Measurements from ENCODE around the gene SLC43A2. TPM values are rescaled to one million over a fixed set of nuclear protein-coding genes. Genes with fewer than 3 reads are reported as not detected.

Gene SLC43A2
- total and polyA plus RNA-seq, 2 of the 13 experiments (the other 11 are each of a cell fraction or from before 2014, with no cell fraction given): 7.3 to 20.0 TPM

DNA sequence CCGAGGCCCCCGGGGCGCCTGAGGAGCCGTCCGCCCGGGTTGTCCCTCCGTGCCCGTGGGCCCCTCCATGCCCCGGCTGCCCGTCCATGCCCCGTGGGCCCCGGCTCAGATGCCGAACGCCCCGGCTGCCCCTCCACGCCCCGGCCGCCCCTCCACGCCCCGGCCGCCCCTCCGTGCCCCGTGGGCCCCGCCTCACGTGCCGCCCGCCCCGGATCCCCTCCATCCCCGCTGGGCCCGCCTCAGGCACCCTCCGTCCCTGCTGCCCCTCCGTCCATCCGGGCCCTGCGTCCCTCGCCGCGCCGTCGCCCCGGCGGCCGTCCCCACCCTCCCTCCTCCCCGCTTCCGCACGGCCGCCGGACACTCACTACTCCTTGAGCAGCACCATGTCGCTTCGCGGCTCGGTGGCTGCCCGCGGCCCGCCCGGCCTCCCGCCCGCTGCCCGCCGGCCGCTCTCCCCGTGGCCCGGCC is 66.4 kb downstream of the SLC43A2 start (continued):
- 0 out of 2 replicates have a peak, but pooled peaks have one; percentile 60 for TF ChIP-seq AHR (CRISPR knock-in tag; IDR thresholded peaks at IDR 0.05)
- TF ChIP-seq ZFY (CRISPR knock-in tag; IDR thresholded peaks at IDR 0.05): peak; percentile 62; the same call in 1 of the 2 replicates
- TF ChIP-seq GTF2F1 (IDR thresholded peaks at IDR 0.05; ENCODE audit: low read length): no peak
- TF ChIP-seq, protein P1, sequence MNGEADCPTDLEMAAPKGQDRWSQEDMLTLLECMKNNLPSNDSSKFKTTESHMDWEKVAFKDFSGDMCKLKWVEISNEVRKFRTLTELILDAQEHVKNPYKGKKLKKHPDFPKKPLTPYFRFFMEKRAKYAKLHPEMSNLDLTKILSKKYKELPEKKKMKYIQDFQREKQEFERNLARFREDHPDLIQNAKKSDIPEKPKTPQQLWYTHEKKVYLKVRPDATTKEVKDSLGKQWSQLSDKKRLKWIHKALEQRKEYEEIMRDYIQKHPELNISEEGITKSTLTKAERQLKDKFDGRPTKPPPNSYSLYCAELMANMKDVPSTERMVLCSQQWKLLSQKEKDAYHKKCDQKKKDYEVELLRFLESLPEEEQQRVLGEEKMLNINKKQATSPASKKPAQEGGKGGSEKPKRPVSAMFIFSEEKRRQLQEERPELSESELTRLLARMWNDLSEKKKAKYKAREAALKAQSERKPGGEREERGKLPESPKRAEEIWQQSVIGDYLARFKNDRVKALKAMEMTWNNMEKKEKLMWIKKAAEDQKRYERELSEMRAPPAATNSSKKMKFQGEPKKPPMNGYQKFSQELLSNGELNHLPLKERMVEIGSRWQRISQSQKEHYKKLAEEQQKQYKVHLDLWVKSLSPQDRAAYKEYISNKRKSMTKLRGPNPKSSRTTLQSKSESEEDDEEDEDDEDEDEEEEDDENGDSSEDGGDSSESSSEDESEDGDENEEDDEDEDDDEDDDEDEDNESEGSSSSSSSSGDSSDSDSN (CRISPR knock-in tag; IDR thresholded peaks at IDR 0.05): peak; percentile 75; the same call in 1 of the 2 replicates

DNA sequence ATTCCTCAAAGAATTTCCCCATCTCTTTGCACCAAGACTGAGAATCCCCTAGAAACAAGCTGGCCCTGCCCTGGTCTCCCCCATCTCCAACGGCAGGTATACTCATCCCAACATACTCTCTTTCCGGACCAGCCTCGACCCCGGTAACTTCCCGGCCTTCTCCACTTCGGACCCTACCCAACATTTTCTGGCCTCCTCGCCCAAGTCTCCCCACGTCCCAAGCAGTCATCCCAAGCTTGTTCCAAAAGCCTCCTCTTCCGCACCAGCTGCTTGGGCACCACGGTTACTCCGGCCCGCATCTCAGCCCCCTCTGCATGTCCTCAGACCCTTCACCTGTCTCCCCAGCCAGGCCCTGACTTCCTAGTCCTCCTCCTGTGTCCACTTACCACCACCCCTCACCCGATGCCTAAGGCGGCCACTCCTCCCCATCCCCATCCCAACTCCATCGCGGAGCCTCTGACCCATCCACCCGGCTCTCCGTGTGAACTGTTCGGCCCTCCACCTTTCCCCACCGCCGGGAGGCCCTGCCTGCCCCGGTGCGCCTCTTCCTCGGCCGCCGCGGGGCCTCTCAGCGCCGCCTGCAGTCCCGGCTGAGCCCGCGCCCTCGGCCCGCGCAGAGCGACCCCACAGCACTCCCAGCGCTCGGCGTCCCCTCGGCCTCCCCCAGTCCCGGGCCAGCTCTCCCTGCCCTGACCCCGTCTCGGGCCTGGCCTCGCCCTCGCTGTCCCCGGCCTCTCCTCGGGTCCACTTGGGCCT is 67.0 kb downstream of the SLC43A2 start:
- Histone ChIP-seq H3K4me2 (ENCODE audit: low read depth, low read length) (peak overlapping the region; percentile 93), H3K4me1 (ENCODE audit: insufficient read depth, low read length) (peaks cover 47% of the 10 kb centered on the region), H3K36me3 (replicated peaks in 1 of 2; ENCODE audit: control insufficient read depth in 1 of 2, insufficient read depth in 2 of 2, low read length in 2 of 2) (peaks cover 0 to 10% of the 10 kb centered on the region in 2 experiments; a peak in 3 of 5 replicates), H3K9ac (ENCODE audit: insufficient read depth, low read depth, low read length) (peak overlapping the region; percentile 82), H4K20me1 (ENCODE audit: insufficient read depth, low read length) (peaks cover 6% of the 10 kb centered on the region; the same call in 1 of the 2 replicates), H3K9me3 (ENCODE audit: low read length) (no peaks in the 10 kb centered on the region), H2AFZ (ENCODE audit: low read length) (no peak overlapping the region), H3K27me3 (ENCODE audit: control insufficient read depth in 1 of 2, insufficient read depth in 2 of 2, low read length in 2 of 2) (0 out of 5 replicates have a peak, but pooled peaks cover 0 to 7% of the 10 kb centered on the region in 2 experiments), H3K4me3 (replicated peaks in 1 of 3; ENCODE audit: insufficient read depth in 1 of 3, low read depth in 2 of 3, low read length in 3 of 3) (peak overlapping the region; percentile 79 to 91 (median 91)), H3K27ac (ENCODE audit: extremely low read length, insufficient read depth, low read length) (peak overlapping the region; percentile 54), H3K79me2 (ENCODE audit: insufficient read depth, low read length) (peaks cover 39% of the 10 kb centered on the region)
- in situ Hi-C loops (cut with HindIII; ENCODE audit: extremely low pct_ligation_motif_present, low pct_unique_long_range_greater_than_20kb): no loop called here
- no peak for DNase-seq (ENCODE audit: low spot score)
- no TSS peak for BruUV-seq (replicated peaks)
- ChIA-PET POLR2A (interaction anchor here (1.6 kb wide), 1 partner anchor 15 kb away, joined by 3 read pairs; no protein-coding TSS in a partner anchor), CTCF (ENCODE audit: low intra/inter-chr PET ratio, low total read pairs) (no interaction called here)
- no peak for FAIRE-seq
- peak; percentile 68 for ATAC-seq
- intact Hi-C loops (cut with micrococcal nuclease; ENCODE audit: unreplicated experiment): loop anchor here (5.0 kb wide), 1 partner anchor 44 kb away; the partner anchor contains the start of gene INPP5K
- 2% methylated on average over 40 of the region's 47 CpGs for WGBS (ENCODE audit: low lambda C conversion rate)
- TF ChIP-seq, protein P2, sequence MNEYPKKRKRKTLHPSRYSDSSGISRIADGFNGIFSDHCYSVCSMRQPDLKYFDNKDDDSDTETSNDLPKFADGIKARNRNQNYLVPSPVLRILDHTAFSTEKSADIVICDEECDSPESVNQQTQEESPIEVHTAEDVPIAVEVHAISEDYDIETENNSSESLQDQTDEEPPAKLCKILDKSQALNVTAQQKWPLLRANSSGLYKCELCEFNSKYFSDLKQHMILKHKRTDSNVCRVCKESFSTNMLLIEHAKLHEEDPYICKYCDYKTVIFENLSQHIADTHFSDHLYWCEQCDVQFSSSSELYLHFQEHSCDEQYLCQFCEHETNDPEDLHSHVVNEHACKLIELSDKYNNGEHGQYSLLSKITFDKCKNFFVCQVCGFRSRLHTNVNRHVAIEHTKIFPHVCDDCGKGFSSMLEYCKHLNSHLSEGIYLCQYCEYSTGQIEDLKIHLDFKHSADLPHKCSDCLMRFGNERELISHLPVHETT (CRISPR knock-in tag; conservative IDR thresholded peaks at IDR 0.05): no peak
- TF ChIP-seq NFKB2 (CRISPR knock-in tag; IDR thresholded peaks at IDR 0.05; ENCODE audit: borderline replicate concordance): 0 out of 2 replicates have a peak, but pooled peaks have one; percentile 41
- TF ChIP-seq HNRNPLL (IDR thresholded peaks at IDR 0.05; ENCODE audit: low read depth, low read length, poor library complexity, severe bottlenecking): peak; percentile 25
- TF ChIP-seq, protein P3, sequence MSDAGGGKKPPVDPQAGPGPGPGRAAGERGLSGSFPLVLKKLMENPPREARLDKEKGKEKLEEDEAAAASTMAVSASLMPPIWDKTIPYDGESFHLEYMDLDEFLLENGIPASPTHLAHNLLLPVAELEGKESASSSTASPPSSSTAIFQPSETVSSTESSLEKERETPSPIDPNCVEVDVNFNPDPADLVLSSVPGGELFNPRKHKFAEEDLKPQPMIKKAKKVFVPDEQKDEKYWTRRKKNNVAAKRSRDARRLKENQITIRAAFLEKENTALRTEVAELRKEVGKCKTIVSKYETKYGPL (CRISPR knock-in tag; IDR thresholded peaks at IDR 0.05): no peak
- TF ChIP-seq ZNF768 (CRISPR knock-in tag; IDR thresholded peaks at IDR 0.05): peak; percentile 37; the same call in 1 of the 2 replicates
- 0 out of 2 replicates have a peak, but pooled peaks have one; percentile 37 for TF ChIP-seq RFXAP (CRISPR knock-in tag; IDR thresholded peaks at IDR 0.05; ENCODE audit: borderline replicate concordance)

Data from HepG2 (cell line).